Kidney glomerular epithelial cell (primary cell): ENCODE results near the gene TMEM191B.
"Not testable (repeated sequence)": the region's sequence is repeated elsewhere in the genome, so short reads cannot be mapped to it uniquely, and the experiment has no call there.

ENCODE experiments used
- DNase-seq: peaks from one replicate; lab custom pipeline; 2025; lab: John Stamatoyannopoulos, UW

Gene TMEM191B

GRCh38 chr22:18527752-18528596 lies at the start of gene TMEM191B:
Gene TMEM191B, plus strand, starts transcription at chr22:18527802. Its CDS starts 179 bp downstream, at chr22:18527981.
- not testable (repeated sequence) for DNase-seq

DNA sequence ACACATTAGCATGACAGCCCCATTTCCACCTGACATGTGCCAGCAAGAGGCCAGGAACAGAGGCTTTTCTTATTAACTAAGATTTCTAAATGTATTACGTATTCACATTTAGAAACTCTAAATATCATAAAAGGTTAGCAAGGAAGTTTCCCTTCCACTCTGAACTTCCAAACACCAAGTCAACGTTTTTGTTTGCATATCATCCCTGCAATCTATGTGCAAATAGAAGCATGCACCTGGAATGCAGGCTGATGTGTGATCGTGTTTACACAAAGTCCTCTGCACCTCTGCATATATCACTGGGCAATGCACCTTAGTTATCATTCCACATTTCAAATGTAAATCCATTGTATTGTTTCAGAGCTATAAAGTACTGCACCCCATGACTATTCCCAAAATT lies 31.4 kb upstream of the TMEM191B start:
- not testable (repeated sequence) for DNase-seq

- not testable (repeated sequence) for DNase-seq
These were observed 16.3 kb upstream of the TMEM191B start for GRCh38 chr22:18511327-18511726.

GRCh38 chr22:18512378-18512777 lies 15.2 kb upstream of the TMEM191B start:
- DNase-seq = not testable (repeated sequence)

- DNase-seq = not testable (repeated sequence)
These were observed 14.1 kb upstream of the TMEM191B start for GRCh38 chr22:18513454-18513853.

GRCh38 chr22:18518061-18518460 lies 9.5 kb upstream of the TMEM191B start, which contains the start of gene GGTLC3:
Gene GGTLC3, minus strand, starts transcription at chr22:18518161. Its CDS starts 264 bp downstream, at chr22:18517897.
- DNase-seq = not testable (repeated sequence)

DNA sequence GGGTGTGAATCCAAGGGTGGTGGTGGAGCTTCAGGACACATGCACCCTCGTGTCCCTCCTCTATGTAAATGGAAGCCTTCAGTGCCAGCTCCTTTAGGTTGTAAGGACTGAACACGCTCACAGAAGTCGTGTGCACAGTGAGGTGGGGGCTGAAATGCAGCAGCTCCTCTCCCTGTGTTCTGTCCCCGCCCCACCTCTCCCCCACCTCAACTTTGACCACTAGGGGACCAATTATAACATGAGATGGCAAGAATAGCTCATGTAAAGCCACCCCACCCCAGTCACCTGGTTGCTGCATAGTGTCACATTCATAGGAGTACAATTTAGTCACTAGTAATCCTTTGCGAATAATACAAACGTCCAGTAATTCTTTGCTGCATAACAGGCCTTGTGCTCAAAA lies 4.8 kb upstream of the TMEM191B start:
- not testable (repeated sequence) for DNase-seq

DNA sequence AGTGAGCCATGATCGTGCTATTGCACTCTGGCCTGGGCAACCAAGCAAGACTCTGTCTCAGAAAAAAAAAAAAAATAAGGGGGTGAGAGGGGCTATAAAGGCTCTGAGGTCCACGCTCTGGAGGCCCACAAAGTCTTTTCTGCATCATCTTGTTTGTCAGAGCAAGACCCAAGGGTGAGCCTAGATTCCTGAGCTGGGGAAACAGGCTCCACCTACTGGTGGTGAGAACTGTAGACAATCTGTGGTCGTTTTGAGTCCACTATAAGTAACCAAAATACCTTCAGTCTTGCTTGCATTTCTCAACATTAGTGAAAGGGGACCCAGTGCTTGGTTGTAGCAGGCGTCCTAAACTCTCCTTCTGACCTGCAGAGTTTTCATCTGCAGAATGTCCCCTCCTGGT lies 4.3 kb upstream of the TMEM191B start:
- not testable (repeated sequence) for DNase-seq

GRCh38 chr22:18528597-18529415 lies 1.2 kb downstream of the TMEM191B start:
- not testable (repeated sequence) for DNase-seq

- not testable (repeated sequence) for DNase-seq
These were observed 2.0 kb downstream of the TMEM191B start for GRCh38 chr22:18529416-18530145.

DNA sequence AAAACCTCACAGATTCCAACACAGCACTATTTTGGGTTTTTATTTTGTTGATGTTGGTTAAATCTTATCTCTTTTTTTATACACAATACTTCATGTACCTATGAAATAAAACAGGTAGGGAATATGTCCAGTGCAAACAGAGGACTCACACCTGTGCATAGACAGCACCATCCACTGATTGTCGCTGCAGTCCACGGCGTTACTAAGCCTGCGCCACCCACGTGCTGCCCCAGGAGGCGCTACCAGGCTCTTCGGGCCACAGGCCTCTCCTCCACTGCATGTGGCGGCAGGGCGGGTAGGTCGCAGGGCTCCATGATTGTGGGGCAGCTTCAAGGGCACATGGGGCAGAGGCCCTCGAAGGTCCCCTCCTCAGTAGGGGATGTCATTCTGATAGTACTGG lies 6.0 kb downstream of the TMEM191B start:
- not testable (repeated sequence) for DNase-seq

- DNase-seq = not testable (repeated sequence)
These were observed 6.7 kb downstream of the TMEM191B start for GRCh38 chr22:18534315-18534714.

DNA sequence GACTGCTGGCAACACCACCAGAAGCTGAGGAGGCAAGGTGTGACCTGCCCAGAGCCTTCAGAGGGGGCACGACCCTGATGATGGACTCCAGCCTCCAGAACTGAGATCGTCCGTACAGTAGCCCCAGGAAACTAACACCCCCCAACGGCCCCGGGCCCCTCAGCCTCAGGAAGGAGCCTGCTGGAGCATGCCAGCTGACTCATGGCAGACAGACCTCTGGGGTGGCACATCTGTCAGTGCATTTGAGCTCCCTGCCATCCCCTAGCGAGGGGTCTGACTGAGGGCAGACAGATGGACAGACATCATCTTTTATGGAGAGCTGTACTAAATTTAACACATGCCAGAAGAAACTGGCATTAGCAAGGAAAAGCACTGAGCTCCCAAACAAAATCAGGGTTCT lies 12.4 kb downstream of the TMEM191B start:
- DNase-seq = not testable (repeated sequence)

- not testable (repeated sequence) for DNase-seq
These were observed 15.8 kb downstream of the TMEM191B start for GRCh38 chr22:18543400-18543799.

DNA sequence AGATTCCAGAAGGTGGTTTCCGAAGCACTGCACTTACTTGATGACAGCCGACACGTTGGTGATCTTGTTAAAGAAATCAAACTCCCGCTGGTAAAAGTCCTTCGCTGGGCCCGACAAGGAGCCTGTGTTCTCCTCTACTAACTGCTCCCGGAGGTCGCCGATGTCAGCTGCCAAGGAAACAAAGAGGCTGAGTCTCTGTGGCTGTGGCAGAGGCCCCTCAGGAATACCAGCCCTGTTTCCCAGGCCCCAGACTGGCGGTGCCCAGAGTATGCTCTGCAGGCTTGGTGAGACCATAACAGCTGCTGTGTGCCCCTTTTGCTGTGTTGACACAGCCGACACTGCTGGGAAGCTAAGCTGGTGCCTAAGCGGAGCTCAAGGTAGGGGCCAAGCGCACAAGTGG lies 17.0 kb downstream of the TMEM191B start:
- not testable (repeated sequence) for DNase-seq

- DNase-seq = not testable (repeated sequence)
These were observed 22.0 kb downstream of the TMEM191B start for GRCh38 chr22:18549458-18550179.

DNA sequence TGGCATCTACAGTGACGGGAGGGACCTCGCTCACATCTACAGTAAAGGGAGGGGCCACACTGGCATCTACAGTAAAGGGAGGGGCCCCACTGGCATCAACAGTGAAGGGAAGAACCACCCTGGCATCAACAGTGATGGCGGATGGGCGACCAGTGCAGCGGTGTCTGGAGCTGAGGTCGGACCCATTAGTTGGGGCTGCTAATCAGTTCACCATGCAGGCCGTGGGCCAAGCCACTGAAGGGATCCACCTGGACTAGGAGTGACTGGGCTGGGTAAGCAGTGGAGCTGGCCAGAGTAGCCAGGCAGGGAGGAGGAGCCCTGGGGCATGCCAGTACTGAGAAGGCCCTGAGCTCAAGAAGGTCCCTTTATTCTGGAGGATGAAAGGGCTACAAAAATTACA lies 23.4 kb downstream of the TMEM191B start:
- DNase-seq = not testable (repeated sequence)

GRCh38 chr22:18552839-18553597 lies 25.4 kb downstream of the TMEM191B start:
- DNase-seq = not testable (repeated sequence)

- DNase-seq = not testable (repeated sequence)
These were observed 27.0 kb downstream of the TMEM191B start for GRCh38 chr22:18554280-18555256.
